Suppressor macrophage treated with lipopolysaccharide for 1 hour (primary cell): ENCODE data around the gene THRSP.
"Not testable (repeated sequence)": the region's sequence is repeated elsewhere in the genome, so short reads cannot be mapped to it uniquely, and the experiment has no call there.

Experiments
- DNase-seq, 3 donors: peaks; one replicate each; pipeline ENCODE4 v3.0.0-alpha.2; 2020 to 2022

THRSP gene

DNA sequence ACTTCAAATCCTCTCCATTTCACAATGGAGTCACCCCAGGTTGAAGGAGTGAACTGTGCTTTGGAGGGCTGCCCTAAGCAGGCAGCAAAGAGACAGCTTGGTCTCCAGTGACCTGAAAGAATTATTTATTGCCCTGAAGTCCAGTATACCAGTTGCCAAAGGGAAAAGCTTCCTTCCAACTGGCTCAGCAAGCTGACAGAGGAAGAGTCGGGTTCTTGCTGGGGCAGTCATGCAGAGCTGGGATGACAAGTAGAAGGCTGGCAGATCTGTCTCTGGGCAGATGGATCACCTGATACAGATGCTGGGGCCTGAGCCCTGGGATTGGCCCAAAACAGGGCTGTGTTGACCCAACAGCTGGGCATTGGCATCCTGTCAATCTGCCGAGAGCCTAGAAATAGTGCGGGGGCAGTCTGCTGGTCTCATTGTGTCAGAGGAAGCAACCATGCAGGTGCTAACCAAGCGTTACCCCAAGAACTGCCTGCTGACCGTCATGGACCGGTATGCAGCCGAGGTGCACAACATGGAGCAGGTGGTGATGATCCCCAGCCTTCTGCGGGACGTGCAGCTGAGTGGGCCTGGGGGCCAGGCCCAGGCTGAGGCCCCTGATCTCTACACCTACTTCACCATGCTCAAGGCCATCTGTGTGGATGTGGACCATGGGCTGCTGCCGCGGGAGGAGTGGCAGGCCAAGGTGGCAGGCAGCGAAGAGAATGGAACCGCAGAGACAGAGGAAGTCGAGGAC, at the start of gene THRSP:
Gene THRSP, plus strand, starts transcription at position 422 of the 742 bp plus-strand sequence. Its CDS starts 21 bp downstream, at position 443.
- DNase-seq = no peak

GRCh38 chr11:78014937-78015520, 48.6 kb upstream of the THRSP start:
- peak; percentile 24 to 46 (median 28) for DNase-seq

DNA sequence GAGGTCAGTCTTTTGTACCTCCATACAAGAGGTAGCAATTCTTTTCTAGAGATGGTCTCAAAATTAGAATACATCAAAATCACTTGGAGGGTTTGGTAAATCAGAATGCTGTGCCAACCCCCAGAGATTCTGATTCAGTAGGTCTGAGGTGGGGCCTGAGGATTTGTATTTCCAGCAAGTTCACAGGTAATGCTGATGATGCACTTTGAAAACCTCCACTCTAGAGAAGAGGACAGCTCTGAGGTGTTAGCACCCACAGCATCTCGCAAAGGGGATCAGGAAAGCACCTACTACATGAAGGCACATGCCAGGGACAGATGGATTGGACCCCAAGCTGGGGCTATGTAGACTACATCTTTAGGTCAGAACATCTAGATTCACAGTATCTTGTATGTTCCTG, 47.8 kb upstream of the THRSP start:
- no peak for DNase-seq

- no peak for DNase-seq
Measured at GRCh38 chr11:78019808-78020207, 43.9 kb upstream of the THRSP start.

GRCh38 chr11:78020246-78020645, 43.4 kb upstream of the THRSP start:
- DNase-seq = no peak

DNA sequence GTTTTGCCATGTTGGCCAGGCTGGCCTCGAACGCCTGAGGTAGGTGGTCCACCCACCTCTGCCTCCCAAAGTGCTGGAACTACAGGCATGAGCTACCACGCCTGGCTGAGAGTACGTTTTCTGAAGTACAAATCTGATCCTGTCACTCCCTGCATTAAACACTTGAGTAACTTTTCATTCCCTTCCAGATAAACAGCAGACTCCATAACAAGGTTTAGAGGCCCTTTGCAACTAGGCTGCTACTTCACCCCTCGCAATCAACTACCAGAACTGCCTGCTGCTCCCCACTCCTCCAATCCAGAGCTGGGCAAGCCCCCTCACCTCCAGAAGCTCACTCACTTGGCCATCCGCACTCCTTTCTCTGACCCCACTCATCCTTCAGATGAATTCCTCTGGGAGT, 42.0 kb upstream of the THRSP start:
- DNase-seq = no peak

DNA sequence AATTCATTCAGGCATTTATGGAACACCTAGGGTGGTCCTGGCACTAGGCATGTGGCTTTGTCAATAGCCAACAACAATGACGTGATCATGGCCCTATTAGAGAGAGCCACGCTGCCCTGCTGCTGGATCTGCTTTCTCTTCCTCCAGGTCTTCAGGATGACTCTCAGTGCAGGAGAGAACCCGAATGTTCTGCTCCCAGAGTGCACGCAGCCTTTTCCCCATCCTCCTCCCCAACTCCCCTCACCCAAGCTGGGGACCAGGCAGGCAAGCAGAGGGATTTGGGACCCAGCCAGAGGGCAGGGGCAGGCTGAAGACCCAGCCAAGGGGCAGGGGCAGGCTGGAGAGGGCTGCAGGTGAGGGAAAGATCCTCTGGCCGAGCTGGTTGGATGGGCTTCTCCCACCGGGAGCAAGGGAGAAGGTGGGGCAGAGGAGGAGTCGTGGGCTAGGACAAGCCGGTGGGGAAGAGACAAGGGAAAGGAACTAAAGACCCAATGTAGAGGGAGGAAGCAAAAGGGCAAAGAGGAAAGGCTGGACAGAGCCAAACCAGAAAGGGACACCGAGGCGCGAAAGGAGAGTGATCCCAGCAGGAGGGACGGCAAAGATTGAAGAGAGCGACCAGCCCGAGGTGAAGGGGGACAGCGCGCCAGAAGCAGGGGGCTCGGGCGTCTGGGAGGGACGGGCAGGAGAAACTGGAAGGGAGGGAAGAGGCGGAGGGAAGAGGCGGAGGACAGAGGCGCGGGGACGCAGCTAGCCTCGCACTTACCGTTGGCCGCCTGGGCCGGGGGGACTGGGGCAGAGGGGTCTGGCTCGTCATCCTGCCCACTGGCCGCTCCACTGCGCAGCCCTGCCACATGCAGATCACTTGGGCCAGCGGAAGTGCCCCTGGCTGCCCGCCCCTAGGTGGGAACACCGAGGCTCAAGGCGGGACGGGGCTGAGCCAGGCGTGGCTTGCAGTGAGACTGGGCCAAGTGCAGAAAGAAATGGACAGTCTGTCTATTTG, 41.0 kb upstream of the THRSP start, which contains the start of gene KCTD14:
Gene KCTD14, minus strand, starts transcription at position 880 of the 1,000 bp plus-strand sequence. Its CDS starts 27 bp downstream, at position 853.
- no peak for DNase-seq

DNA sequence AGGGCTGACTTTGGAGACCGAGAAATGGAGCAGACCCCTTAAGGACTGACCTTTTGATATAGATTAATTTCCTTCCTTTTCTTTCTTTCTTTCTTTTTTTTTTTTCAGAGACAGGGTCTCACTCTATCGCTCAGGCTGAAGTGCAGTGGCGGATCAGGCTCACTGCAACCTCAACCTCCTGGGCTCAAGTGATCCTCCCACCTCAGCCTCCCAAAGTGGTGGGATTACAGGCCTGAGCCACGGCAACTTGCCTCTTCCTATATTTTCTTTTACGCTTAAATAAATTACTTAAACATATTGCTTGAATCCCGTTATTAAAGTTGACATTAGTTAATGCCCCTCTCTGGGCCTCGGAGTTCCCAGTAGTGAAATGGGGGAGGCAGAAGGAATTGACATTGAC, 40.2 kb upstream of the THRSP start:
- no peak for DNase-seq

DNA sequence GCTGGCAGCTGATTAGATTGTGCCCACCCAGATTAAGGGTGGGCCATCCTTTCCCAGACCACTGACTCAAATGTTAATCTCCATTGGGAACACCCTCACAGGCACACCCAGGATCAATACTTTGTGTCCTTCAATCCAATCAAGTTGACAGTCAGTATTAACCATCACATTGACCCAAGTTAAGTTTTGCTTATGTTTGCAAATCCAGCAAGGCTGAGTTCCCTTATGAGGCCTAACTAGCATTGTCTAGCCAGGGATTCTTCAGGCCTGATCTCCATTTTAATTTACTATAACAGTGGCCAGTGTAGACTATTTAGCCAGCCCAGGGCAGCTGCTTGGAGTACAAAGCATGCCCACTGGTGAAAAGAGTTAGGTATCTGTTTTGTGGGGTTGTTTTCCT, 38.3 kb upstream of the THRSP start:
- DNase-seq = no peak

GRCh38 chr11:78027759-78028158, 35.9 kb upstream of the THRSP start:
- DNase-seq = no peak

DNA sequence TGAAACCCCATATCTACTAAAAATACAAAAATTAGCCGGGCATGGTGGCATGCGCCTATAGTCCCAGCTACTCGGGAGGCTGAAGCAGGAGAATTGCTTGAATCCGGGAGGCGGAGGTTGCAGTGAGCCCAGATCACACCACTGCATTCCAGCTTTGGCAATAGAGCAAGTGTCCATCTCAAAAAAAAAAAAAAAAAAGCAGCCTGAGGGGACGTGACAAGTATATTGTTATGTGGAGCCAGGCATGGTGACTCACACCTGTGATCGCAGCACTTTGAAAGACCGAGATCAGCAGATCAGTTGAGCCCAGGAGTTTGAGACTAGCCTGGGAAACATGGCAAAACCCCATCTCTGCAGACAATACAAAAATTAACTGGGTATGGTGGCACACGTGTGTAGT, 35.2 kb upstream of the THRSP start:
- not testable (repeated sequence) for DNase-seq

DNA sequence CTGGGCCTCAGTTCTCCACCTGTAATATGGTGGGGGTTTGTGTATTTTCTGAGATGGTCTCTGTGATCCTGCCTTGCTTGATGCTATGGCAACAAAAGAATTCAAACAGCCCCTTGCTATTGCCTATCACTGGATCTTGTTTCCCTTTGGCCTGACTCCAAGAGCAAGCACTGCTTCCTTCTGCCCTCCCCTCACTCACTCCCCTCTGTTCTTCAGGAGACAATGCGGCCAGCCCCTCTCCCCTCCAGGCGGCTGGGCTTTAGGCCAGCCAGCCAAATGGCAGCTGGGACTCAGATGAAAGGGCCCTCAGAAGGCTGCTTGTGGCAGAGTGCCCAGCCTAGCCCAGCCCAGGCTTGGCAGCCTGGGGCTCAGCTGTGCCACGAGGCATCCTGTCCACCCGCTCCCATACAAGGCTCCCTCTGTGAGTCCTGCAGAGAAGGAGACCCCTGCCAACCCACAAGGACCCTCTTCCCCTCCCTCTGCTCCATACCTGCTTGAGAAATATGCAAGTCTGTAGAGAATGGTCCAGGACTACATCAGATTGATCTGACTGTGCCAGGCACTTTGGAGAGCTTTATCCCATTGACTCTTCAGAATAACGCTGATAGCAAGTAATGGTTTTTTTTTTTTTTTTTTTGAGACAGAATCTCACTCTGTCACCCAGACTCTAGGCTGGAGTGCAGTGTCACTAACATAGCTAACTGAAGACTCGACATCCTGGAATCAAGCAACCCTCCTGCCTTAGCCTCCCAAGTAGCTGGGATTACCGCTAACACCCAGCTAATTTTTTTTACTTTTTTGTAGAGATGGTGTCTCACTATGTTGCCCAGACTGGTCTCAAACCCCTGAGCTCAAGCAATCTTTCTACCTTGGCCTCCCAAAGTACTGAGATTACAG, 33.0 kb upstream of the THRSP start:
- no peak for DNase-seq

GRCh38 chr11:78031629-78032028, 32.0 kb upstream of the THRSP start:
- DNase-seq = no peak

DNA sequence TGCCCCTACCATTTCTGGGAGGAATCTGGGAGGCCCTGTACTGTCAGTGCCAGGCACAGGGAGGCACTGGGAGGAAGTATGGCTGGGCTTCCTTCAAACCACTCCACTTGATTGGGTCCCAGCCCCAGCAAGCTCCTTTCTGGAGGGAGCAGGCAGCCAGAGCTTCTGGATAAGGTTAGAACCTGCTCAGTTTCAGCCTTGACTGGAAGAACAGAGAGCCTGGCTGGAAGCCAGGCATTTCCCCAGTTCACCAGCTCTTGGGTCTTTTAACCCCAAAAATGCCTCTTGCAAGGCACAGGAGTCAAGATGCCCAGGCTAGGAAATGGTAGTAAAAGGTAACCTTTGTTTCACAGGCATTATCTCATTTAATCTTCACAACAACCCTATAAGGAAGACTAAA, 31.6 kb upstream of the THRSP start:
- no peak for DNase-seq

GRCh38 chr11:78033040-78033439, 30.6 kb upstream of the THRSP start:
- DNase-seq = no peak

GRCh38 chr11:78034623-78035022, 29.0 kb upstream of the THRSP start:
- no peak for DNase-seq

- no peak for DNase-seq
Measured at GRCh38 chr11:78036313-78036712, 27.3 kb upstream of the THRSP start.

DNA sequence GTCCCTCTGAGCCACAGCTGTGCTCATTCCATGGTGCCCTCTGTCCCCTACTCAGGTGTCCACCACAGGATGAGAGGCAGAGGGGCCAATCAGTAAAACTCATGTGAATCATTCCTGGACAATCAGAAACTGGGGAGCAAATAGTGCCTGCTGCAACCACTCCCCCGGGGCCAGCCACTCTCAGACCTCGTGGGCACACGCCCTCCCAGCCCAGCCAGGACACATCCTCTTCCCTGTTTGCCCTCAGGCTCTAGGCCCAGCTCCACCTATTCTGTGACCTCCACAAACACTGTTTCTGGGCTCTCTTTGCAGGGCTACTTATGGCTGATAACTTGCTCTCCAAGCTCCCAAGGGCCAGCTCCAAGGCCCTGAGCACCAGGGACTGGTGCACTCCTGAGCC, 26.6 kb upstream of the THRSP start:
- no peak for DNase-seq

DNA sequence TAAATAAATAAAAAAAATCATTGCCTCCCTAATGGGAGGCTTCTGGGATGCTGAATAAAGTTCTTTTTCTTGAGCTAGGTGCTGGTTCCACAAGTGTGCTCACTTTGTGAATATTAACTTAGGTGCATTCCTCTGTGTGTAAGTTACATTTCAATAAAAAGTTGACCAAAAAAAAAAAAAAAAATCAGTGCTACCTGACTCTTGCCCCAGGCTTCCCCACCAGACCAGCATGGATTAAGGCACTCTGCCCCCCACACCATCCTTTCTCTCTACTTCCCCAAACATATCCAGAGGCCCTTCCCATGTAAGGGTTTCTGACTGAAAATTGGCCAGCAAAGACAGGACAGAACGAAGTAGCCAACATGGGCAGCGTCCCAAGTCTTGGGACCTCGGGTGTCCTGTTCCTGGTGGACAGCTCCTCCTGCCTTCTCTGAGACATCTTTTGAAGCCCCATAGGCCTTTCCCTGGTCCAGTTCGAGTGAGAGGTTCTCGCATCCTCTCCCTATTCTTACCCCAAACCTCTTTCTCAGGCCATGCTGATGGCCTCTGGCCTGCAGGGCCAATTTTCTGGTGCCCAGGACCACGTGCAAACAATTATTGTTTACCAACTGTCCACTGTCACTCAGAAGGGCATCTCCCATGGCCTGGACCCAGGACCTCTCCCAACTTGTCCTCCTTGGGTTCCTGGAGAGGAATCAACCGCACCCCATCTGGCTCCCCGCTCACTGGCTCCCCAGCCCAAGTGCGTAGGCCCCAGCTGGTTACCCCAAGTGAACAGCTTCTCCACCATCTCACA, 25.6 kb upstream of the THRSP start:
- DNase-seq = no peak

- DNase-seq = no peak
Measured at GRCh38 chr11:78038697-78039313, 24.9 kb upstream of the THRSP start.

- no peak for DNase-seq
Measured at GRCh38 chr11:78039391-78039918, 24.2 kb upstream of the THRSP start.
